AG09319 (cell line): Measurements from ENCODE around the gene BRF1.

Source experiments
- DNase-seq: peaks from one replicate; pipeline ENCODE4 v3.0.0-alpha.2; 2010; ENCODE audit warnings: low read depth; ENCODE audit errors: extremely low read depth
- TF ChIP-seq, protein P1 (sequence below): IDR thresholded peaks from 2 replicates; pipeline ENCODE4 v1.5.1; 2011; ENCODE audit warnings: low read depth, mild to moderate bottlenecking, inconsistent platforms, low read length, moderate library complexity

Gene BRF1

DNA sequence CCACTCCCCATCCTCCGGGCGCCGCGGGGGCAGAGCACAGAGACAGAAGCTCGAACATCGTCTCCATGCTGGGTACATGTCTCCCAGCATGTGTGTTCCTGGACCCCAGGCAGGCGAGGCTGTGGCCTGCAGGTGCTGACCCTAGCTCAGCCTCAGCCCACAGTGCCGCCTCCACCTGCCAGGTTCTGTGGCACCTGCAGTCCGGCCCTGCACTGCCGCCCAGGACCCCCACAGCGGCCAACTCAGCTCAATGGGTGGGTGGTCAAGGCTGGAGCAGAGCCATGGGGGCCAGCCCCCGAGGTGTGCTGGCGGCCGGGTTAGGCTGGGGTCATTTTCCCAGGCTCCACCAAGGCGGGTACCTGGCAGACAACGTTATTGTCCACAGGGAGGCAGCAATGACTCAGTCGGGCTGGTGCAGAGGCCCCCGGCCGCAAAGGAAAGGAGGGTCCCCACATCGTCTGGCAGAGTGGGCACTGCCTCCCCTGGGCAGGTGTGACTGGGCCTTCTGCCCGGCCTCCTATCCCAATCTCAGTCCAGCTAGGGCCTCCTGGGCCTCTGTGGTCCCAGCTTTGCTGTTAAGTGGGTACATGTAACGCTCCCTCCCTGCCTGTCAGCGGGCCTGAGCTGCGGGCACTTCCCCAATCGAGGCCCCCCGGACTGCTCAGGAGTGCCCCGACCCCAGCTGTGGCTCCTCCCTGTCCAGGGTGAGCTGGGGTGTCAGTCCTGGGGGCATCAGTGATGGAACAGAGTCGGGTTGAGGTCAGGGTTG lies 99.5 kb downstream of the BRF1 start:
- DNase-seq = no peak
- TF ChIP-seq, protein P1, sequence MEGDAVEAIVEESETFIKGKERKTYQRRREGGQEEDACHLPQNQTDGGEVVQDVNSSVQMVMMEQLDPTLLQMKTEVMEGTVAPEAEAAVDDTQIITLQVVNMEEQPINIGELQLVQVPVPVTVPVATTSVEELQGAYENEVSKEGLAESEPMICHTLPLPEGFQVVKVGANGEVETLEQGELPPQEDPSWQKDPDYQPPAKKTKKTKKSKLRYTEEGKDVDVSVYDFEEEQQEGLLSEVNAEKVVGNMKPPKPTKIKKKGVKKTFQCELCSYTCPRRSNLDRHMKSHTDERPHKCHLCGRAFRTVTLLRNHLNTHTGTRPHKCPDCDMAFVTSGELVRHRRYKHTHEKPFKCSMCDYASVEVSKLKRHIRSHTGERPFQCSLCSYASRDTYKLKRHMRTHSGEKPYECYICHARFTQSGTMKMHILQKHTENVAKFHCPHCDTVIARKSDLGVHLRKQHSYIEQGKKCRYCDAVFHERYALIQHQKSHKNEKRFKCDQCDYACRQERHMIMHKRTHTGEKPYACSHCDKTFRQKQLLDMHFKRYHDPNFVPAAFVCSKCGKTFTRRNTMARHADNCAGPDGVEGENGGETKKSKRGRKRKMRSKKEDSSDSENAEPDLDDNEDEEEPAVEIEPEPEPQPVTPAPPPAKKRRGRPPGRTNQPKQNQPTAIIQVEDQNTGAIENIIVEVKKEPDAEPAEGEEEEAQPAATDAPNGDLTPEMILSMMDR = no peak

DNA sequence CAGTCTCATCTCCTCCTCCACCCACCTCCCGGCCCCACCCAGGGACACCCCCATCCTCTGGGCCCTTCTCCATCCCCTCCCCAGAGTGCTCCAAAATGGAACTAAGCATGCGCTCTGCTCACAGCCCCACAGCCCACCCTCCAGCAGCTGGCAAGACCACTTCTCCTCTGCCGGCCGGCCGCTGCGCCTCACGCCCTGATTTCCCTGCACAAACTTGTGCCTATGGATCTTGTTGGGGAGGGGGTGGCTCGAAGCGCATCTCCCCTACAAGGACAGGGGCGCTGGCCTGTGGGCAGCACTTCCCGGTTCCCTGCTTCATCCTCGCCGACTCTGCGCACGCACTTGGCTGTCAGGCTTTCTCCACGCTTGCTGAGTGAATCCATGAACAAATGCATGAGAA lies 100.2 kb downstream of the BRF1 start:
- TF ChIP-seq, protein P1 = no peak
- no peak for DNase-seq

DNA sequence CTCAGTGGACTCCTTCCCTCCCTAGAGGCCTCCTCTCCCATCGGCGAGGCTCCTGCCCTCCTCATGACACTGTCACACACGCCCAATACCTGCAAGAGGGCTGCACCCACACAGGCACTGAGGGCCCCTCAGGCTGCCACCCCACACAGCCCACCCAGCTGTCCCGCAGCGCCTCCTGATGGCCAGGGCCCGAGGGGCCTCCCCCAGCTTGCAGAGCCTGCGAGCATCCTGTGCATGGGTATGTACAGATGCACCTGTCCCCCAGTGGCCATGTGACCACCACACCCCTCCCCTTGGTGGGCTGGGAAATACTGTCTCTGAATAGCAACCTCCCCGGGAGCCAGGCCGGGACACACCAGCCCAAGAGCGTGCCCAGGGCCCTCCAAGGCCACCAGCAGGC lies 100.7 kb downstream of the BRF1 start:
- TF ChIP-seq, protein P1 = no peak
- DNase-seq = no peak

- TF ChIP-seq, protein P1 = no peak
- no peak for DNase-seq
Measured at GRCh38 chr14:105199093-105199492, 101.7 kb downstream of the BRF1 start.

- DNase-seq = no peak
- TF ChIP-seq, protein P1 = no peak
Measured at GRCh38 chr14:105198588-105198987, 102.2 kb downstream of the BRF1 start.

DNA sequence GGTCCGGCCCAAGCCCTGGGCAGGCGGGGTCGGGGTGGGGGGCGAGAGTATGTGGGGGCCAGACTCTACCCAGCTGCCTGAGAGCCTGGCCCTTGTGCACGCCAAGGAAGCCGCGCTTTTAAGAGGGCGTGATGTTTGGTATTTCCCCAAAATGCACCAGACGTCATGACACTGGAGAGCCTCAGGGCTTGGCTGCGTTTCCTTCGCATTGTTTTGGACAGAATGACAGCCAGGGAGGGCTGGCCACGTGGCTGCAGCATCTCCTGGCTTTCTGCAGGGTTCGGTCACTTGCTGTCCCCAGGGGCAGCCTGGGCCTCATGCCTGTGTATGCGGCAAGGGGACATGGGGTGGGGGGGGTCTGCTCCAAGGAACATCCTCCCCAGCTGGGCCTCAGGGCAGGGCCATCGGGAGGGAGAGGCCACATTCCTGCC lies 103.6 kb downstream of the BRF1 start:
- peak; percentile 31 for DNase-seq
- TF ChIP-seq, protein P1 = no peak

DNA sequence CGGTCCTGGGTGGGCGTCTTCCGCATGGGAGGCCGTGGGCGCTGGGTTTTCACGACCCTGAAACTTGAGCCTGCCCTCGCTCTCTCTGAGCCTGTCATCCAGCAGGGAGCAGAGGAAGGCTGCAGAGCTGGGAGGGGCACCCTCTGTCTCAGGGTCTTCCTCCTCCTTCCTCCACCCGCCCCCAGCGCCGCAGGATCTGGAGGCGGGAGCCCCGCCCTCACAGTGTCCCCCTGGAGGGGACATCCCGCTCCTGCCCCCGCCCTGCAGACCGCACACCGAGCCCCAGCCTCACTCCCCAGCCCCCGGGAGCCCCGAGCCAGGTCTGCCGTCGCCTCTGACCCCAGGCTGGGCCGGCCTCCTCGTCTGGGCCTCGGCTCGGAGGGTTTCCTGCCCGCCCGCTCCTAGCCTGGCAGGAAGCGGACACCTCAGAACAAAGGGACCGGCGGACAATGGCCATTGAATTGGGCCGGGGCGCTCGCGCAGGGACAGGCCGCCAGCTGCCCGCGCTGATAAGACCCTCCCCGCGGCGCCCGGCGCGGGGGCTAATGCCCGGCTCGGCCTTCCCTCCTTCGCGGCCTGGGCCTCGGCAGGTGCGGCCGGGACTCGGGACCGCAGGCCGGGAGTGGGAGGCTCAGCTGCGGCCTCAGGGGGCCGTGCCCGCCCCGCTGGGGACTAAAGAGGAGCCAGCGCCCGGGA lies 104.4 kb downstream of the BRF1 start:
- no peak for DNase-seq
- TF ChIP-seq, protein P1 = no peak
